Measurements from ENCODE around the gene NLRP9. TPM values are rescaled to one million over a fixed set of nuclear protein-coding genes. Genes with fewer than 3 reads are reported as not detected.

Gene NLRP9
- total and polyA plus RNA-seq, 2 of the 8 experiments (the other 6 are each of a cell fraction or from before 2014, with no cell fraction given) = not detected

- H2BK5ac ChIP-seq (ENCODE audit: low read depth, low read length) = no peak overlapping the region
- no peak overlapping the region for H2AFZ ChIP-seq (ENCODE audit: low read length)
- H2BK120ac ChIP-seq (replicated peaks; ENCODE audit: low read depth, low read length) = no peak overlapping the region
- H3K9ac ChIP-seq (replicated peaks in 1 of 4; ENCODE audit: extremely low read depth in 1 of 4, low read depth in 3 of 4, low read length in 3 of 4) = peak overlapping the region; percentile 76 to 94 (median 80)
- peaks cover 0 to 6% (median 3%) of the 10 kb centered on the region in 4 experiments; a peak in 4 of 7 replicates for H3K4me1 ChIP-seq (replicated peaks in 1 of 4; ENCODE audit: control insufficient read depth in 3 of 4, insufficient read depth in 4 of 4, low read length in 3 of 4)
- peaks cover 21% of the 10 kb centered on the region for H3K79me1 ChIP-seq (ENCODE audit: low read depth, low read length)
- H4K20me1 ChIP-seq (replicated peaks in 1 of 2; ENCODE audit: control insufficient read depth in 1 of 2, insufficient read depth in 2 of 2, low read length in 2 of 2) = peaks cover 12 to 28% of the 10 kb centered on the region in 2 experiments
- H4K91ac ChIP-seq (replicated peaks; ENCODE audit: insufficient read length, low read length) = no peak overlapping the region
- H3K27ac ChIP-seq (ENCODE audit: low read depth, low read length) = no peak overlapping the region; the same call in 1 of the 2 replicates
- peak overlapping the region; percentile 69; the same call in 1 of the 2 replicates for H4K8ac ChIP-seq (ENCODE audit: extremely low read depth, insufficient read depth, low read length)
- H3K23ac ChIP-seq (ENCODE audit: insufficient read length) = no peak overlapping the region
- H2BK15ac ChIP-seq (ENCODE audit: low read length) = no peak overlapping the region
- H3K56ac ChIP-seq (replicated peaks; ENCODE audit: insufficient read length, low read depth, low read length) = no peak overlapping the region
- no peak overlapping the region for H3K14ac ChIP-seq (ENCODE audit: insufficient read length)
- H4K5ac ChIP-seq (ENCODE audit: insufficient read length, low read depth, low read length) = no peak overlapping the region
- peaks cover 7 to 19% (median 17%) of the 10 kb centered on the region in 4 experiments; a peak in 7 of 8 replicates for H3K36me3 ChIP-seq (ENCODE audit: control insufficient read depth in 2 of 4, insufficient read depth in 4 of 4, low read length in 3 of 4)
- peak overlapping the region; percentile 1; the same call in 1 of the 2 replicates for H2AK5ac ChIP-seq (ENCODE audit: low read depth, low read length)
- H3K4me3 ChIP-seq (ENCODE audit: extremely low read depth in 1 of 4, insufficient read depth in 2 of 4, low read depth in 3 of 4, low read length in 4 of 4) = peak overlapping the region; percentile 83 to 95 (median 92)
- FAIRE-seq (no peak), DNase-seq (ENCODE audit: low read depth in 1 of 2, low spot score in 2 of 2) (no peak)
- peak overlapping the region; percentile 70 to 90 for H3K4me2 ChIP-seq (ENCODE audit: insufficient read depth in 1 of 2, low read depth in 2 of 2, low read length in 2 of 2)
- POLR2A ChIA-PET (ENCODE audit: partially characterized antibody) = interaction anchor here (0.9 to 1.7 kb wide), 4 partner anchors 12 to 28 kb away, joined by 3 to 11 read pairs (median 4); partner anchors contain the start of gene CCDC106
- no peaks in the 10 kb centered on the region for H3K9me3 ChIP-seq (ENCODE audit: insufficient read depth in 2 of 2, low read depth in 1 of 2, low read length in 1 of 2)
- H2BK20ac ChIP-seq (ENCODE audit: low read length) = no peak overlapping the region
- no peak overlapping the region for H2BK12ac ChIP-seq (ENCODE audit: low read depth, low read length)
- TF ChIP-seq SP1 (IDR thresholded peaks at IDR 0.05; ENCODE audit: low read depth, low read length) (no peak), SRF (IDR thresholded peaks at IDR 0.05; ENCODE audit: low read depth, low read length) (no peak), FOSL1 (IDR thresholded peaks at IDR 0.05; ENCODE audit: insufficient read depth, low read depth, low read length) (no peak), KDM4A (IDR thresholded peaks at IDR 0.05; ENCODE audit: low read depth, low read length, severe bottlenecking) (no peak), CTCF (IDR thresholded peaks at IDR 0.05; ENCODE audit: control extremely low read depth in 1 of 3, insufficient read depth in 1 of 3, low read depth in 1 of 3, low read length in 3 of 3) (no peak), BACH1 (IDR thresholded peaks at IDR 0.05; ENCODE audit: low read length) (no peak), TAF7 (optimal IDR thresholded peaks at IDR 0.05; ENCODE audit: borderline replicate concordance, low read depth, low read length) (no peak), NANOG (IDR thresholded peaks at IDR 0.05; ENCODE audit: insufficient read depth, low read depth, low read length, poor library complexity, severe bottlenecking) (no peak), CREB1 (IDR thresholded peaks at IDR 0.05) (no peak), EGR1 (IDR thresholded peaks at IDR 0.05; ENCODE audit: borderline replicate concordance, low read depth, low read length) (no peak)
- WGBS, 2 experiments (ENCODE audit: extremely low coverage in 1 of 2, insufficient coverage in 1 of 2, insufficient read length in 1 of 2, insufficient replicate concordance in 2 of 2, low coverage in 1 of 2, low lambda C conversion rate in 2 of 2, missing lambda C conversion rate in 1 of 2) = 40% methylated on average over 16 of the region's 16 CpGs; no CpG with 5 or more reads in 1 of the 2 experiments
- peaks cover 5% of the 10 kb centered on the region; the same call in 1 of the 2 replicates for H3K23me2 ChIP-seq (ENCODE audit: low read depth, low read length)
- H3K4ac ChIP-seq (replicated peaks; ENCODE audit: insufficient read length, low read depth, low read length) = no peak overlapping the region
- CTCF ChIA-PET (ENCODE audit: partially characterized antibody) = interaction anchor here (1.0 kb wide), 2 partner anchors 27 to 33 kb away, joined by 3 read pairs; no protein-coding TSS in a partner anchor
- peaks cover 21 to 72% of the 10 kb centered on the region in 2 experiments for H3K79me2 ChIP-seq (ENCODE audit: control insufficient read depth in 1 of 2, insufficient read depth in 2 of 2, low read length in 2 of 2)
- H3K18ac ChIP-seq (ENCODE audit: extremely low read depth, low read length) = no peak overlapping the region; the same call in 1 of the 2 replicates
- H3K27me3 ChIP-seq (replicated peaks in 1 of 4; ENCODE audit: control insufficient read depth in 3 of 4, extremely low read depth in 1 of 4, insufficient read depth in 3 of 4, low read length in 3 of 4) = no peaks in the 10 kb centered on the region
Measured at GRCh38 chr19:55675661-55676354, 62.4 kb downstream of the NLRP9 start.

Data from H1 (cell line).